Brain microvascular endothelial cell (primary cell): Measurements from ENCODE around the gene TMEM213.

Experiments used
- DNase-seq: peaks from one replicate; pipeline ENCODE4 v3.0.0-alpha.2; 2020
- H3K27ac ChIP-seq: fragments of 250-450 bp; sonication (Bioruptor Pico); 2 replicates; pipeline ENCODE4 v1.5.1; 2020; ENCODE audit warnings: mild to moderate bottlenecking, moderate library complexity
- H3K27me3 ChIP-seq: fragments of 250-450 bp; sonication (Bioruptor Pico); replicated peaks from 2 replicates; pipeline ENCODE4 v1.5.1; 2020; ENCODE audit warnings: mild to moderate bottlenecking
- H3K36me3 ChIP-seq: fragments of 250-450 bp; sonication (Bioruptor Pico); replicated peaks from 2 replicates; pipeline ENCODE4 v1.5.1; 2020; ENCODE audit warnings: mild to moderate bottlenecking
- H3K4me3 ChIP-seq: 2 replicates; pipeline ENCODE4 v1.5.1; 2011; ENCODE audit warnings: low read depth, mild to moderate bottlenecking, control low read depth, low read length, moderate library complexity
- in situ Hi-C: cut with HindIII; loops from 2 replicates; pipeline ENCODE4 v1.10.0; 2017; ENCODE audit warnings: low sequenced_read_pairs, low pct_ligation_motif_present
- TF ChIP-seq, protein P1 (sequence below): IDR thresholded peaks from 2 replicates; pipeline ENCODE4 v1.5.1; 2011; ENCODE audit warnings: low read depth, mild to moderate bottlenecking, moderate library complexity, low read length, control low read depth, inconsistent platforms; ENCODE audit errors: missing control alignments

Gene TMEM213

DNA sequence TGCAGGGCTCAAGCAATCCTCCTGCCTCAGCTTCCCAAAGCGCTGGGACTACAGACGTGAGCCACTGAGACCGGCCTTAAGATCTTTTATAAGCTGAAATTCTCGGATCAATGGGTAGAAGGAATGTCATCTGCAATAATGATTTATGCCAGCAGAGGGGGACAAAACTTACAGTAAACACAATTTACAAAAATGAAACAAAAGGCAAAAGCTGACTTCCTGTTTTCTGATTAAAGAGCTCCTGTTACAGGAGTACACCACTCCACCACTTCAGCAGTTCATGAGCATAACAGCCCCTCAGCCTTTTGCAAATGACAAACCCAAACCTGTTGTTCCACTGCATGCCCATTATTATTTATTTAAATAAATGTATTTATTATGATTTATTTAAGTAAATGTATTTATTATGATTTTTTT, 88.7 kb downstream of the TMEM213 start:
- H3K36me3 ChIP-seq: no peaks in the 10 kb centered on the region
- H3K27ac ChIP-seq: no peak overlapping the region
- peak; percentile 70 for DNase-seq
- in situ Hi-C loops: no loop called here
- TF ChIP-seq, protein P1, sequence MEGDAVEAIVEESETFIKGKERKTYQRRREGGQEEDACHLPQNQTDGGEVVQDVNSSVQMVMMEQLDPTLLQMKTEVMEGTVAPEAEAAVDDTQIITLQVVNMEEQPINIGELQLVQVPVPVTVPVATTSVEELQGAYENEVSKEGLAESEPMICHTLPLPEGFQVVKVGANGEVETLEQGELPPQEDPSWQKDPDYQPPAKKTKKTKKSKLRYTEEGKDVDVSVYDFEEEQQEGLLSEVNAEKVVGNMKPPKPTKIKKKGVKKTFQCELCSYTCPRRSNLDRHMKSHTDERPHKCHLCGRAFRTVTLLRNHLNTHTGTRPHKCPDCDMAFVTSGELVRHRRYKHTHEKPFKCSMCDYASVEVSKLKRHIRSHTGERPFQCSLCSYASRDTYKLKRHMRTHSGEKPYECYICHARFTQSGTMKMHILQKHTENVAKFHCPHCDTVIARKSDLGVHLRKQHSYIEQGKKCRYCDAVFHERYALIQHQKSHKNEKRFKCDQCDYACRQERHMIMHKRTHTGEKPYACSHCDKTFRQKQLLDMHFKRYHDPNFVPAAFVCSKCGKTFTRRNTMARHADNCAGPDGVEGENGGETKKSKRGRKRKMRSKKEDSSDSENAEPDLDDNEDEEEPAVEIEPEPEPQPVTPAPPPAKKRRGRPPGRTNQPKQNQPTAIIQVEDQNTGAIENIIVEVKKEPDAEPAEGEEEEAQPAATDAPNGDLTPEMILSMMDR: peak; percentile 61
- H3K4me3 ChIP-seq: no peak overlapping the region
- H3K27me3 ChIP-seq: no peaks in the 10 kb centered on the region

DNA sequence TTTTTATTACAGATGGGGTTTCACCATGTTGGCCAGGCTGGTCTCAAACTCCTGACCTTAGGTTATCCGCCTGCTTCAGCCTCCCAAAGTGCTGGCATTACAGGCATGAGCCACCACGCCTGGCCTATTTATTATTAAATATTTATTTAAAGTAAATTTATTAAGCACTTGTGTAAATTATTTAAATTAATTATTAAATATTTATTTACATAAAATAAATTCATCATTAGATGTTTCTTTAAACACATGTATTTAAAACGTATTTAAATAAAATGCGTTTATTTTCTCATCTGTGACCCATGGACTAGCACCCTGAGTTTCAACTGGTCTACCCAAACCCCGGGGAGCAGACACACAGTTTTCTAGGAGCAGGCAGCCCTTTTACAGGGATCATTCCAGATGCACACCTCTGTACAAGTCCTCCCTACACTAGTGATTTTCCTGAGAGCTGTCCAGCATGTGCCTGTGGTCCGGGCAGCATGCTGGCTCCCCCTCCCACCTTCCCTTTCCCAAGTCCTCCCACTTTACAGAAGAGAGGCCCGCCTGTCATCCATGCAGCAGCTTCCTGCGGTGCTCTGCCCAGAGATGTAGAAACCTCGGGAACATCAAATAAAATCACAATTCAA, 89.4 kb downstream of the TMEM213 start:
- Histone ChIP-seq H3K27ac (no peak overlapping the region), H3K36me3 (no peaks in the 10 kb centered on the region), H3K4me3 (no peak overlapping the region), H3K27me3 (no peaks in the 10 kb centered on the region)
- no peak for DNase-seq
- TF ChIP-seq, protein P1: no peak
- in situ Hi-C loops: no loop called here
